MM.1S (cell line): ENCODE data around the gene TMEM219.

Experiments
- DNase-seq: peaks from one replicate; pipeline ENCODE4 v3.0.0-alpha.2; 2015
- H2AFZ ChIP-seq: fragments of 300-600 bp; sonication (generic); 2 replicates; pipeline ENCODE4 v1.6.0; 2016; ENCODE audit warnings: antibody characterized with exemption, low read length
- H3F3A ChIP-seq: fragments of 300-600 bp; sonication (generic); 2 replicates; pipeline ENCODE4 v1.6.1; 2016; ENCODE audit warnings: mild to moderate bottlenecking, antibody characterized with exemption, low read length, moderate library complexity, mixed read lengths; ENCODE audit not compliant: insufficient read depth
- H3K27ac ChIP-seq: fragments of 300-600 bp; sonication (generic); 2 replicates; pipeline ENCODE4 v1.5.1; 2016; ENCODE audit warnings: mild to moderate bottlenecking, low read length
- H3K27me3 ChIP-seq: fragments of 300-600 bp; sonication (generic); replicated peaks from 2 replicates; pipeline ENCODE4 v1.6.0; 2016; ENCODE audit warnings: low read length; ENCODE audit not compliant: insufficient read depth
- H3K36me3 ChIP-seq: fragments of 300-600 bp; sonication (generic); replicated peaks from 2 replicates; pipeline ENCODE4 v1.6.1; 2016; ENCODE audit warnings: mild to moderate bottlenecking, low read length, mixed read lengths; ENCODE audit not compliant: insufficient read depth
- H3K4me1 ChIP-seq: fragments of 300-600 bp; sonication (generic); 2 replicates; pipeline ENCODE4 v1.6.1; 2016; ENCODE audit warnings: low read length, mixed read lengths
- H3K4me2 ChIP-seq: fragments of 300-600 bp; sonication (generic); 2 replicates; pipeline ENCODE4 v1.6.0; 2016; ENCODE audit warnings: low read depth, low read length
- H3K4me3 ChIP-seq: fragments of 300-600 bp; sonication (generic); 2 replicates; pipeline ENCODE4 v1.5.1; 2016; ENCODE audit warnings: low read length, mixed read lengths
- H3K79me2 ChIP-seq: fragments of 300-600 bp; sonication (generic); 2 replicates; pipeline ENCODE4 v1.6.1; 2016; ENCODE audit warnings: mixed run types, low read length, mixed read lengths
- H3K9ac ChIP-seq: fragments of 300-600 bp; sonication (generic); 2 replicates; pipeline ENCODE4 v1.6.1; 2016; ENCODE audit warnings: low read length, mixed read lengths
- H3K9me2 ChIP-seq: fragments of 300-600 bp; sonication (generic); replicated peaks from 2 replicates; pipeline ENCODE4 v1.6.1; 2016; ENCODE audit warnings: mild to moderate bottlenecking, low read length, mixed read lengths; ENCODE audit not compliant: insufficient read depth
- H3K9me3 ChIP-seq: fragments of 300-600 bp; sonication (generic); replicated peaks from 2 replicates; pipeline ENCODE4 v1.6.1; 2016; ENCODE audit warnings: mild to moderate bottlenecking, low read length, mixed read lengths; ENCODE audit not compliant: insufficient read depth
- H4K20me1 ChIP-seq: fragments of 300-600 bp; sonication (generic); 2 replicates; pipeline ENCODE4 v1.6.1; 2016; ENCODE audit warnings: mild to moderate bottlenecking, low read length, moderate library complexity, mixed read lengths; ENCODE audit not compliant: insufficient read depth
- CTCF ChIP-seq: fragments of 300-600 bp; sonication (generic); IDR thresholded peaks from 2 replicates; pipeline ENCODE4 v1.5.1; 2016; ENCODE audit warnings: antibody characterized with exemption, low read length, mixed read lengths
- EZH2 ChIP-seq: fragments of 300-600 bp; sonication (generic); optimal IDR thresholded peaks from 2 replicates; pipeline ENCODE3; 2017; ENCODE audit warnings: low read depth, mild to moderate bottlenecking, antibody characterized with exemption, low read length, mixed read lengths
- EZH2phosphoT487 ChIP-seq: fragments of 300-600 bp; sonication (generic); IDR thresholded peaks from 2 replicates; pipeline ENCODE4 v1.6.1; 2018; ENCODE audit warnings: antibody characterized with exemption, low read length

Gene TMEM219

GRCh38 chr16:29978081-29978480, 16.2 kb downstream of the TMEM219 start:
- H3K79me2 ChIP-seq, result peaks cover 45% of the 10 kb centered on the region
- no peaks in the 10 kb centered on the region for H3K27me3 ChIP-seq
- H3K9me2 ChIP-seq, result no peaks in the 10 kb centered on the region
- H3K4me1 ChIP-seq, result peaks cover 17% of the 10 kb centered on the region
- H3K9ac ChIP-seq, result no peak overlapping the region
- no peaks in the 10 kb centered on the region for H3F3A ChIP-seq
- H3K4me3 ChIP-seq, result no peak overlapping the region
- H3K4me2 ChIP-seq, result no peak overlapping the region
- TF ChIP-seq EZH2phosphoT487, result no peak
- TF ChIP-seq CTCF, result no peak
- TF ChIP-seq EZH2, result no peak
- no peaks in the 10 kb centered on the region for H3K9me3 ChIP-seq
- DNase-seq, result no peak
- H2AFZ ChIP-seq, result no peak overlapping the region
- H3K27ac ChIP-seq, result no peak overlapping the region
- H4K20me1 ChIP-seq, result no peaks in the 10 kb centered on the region
- H3K36me3 ChIP-seq, result peaks cover 2% of the 10 kb centered on the region; the same call in 1 of the 2 replicates

- Histone ChIP-seq H3K4me2 (no peak overlapping the region), H3K36me3 (peaks cover 6% of the 10 kb centered on the region; the same call in 1 of the 2 replicates), H3K4me1 (peaks cover 14% of the 10 kb centered on the region)
Measured at GRCh38 chr16:29978564-29979270, 16.8 kb downstream of the TMEM219 start.

GRCh38 chr16:29982560-29983419, 20.9 kb downstream of the TMEM219 start:
- H3F3A ChIP-seq, result no peaks in the 10 kb centered on the region
- no peaks in the 10 kb centered on the region for H3K4me1 ChIP-seq
- no peak overlapping the region for H3K27ac ChIP-seq
- H3K4me2 ChIP-seq, result no peak overlapping the region
- H2AFZ ChIP-seq, result no peak overlapping the region
- H4K20me1 ChIP-seq, result no peaks in the 10 kb centered on the region
- no peak for DNase-seq
- H3K79me2 ChIP-seq, result peaks cover 4% of the 10 kb centered on the region; the same call in 1 of the 2 replicates
- H3K9me3 ChIP-seq, result no peaks in the 10 kb centered on the region
- no peak overlapping the region for H3K4me3 ChIP-seq
- H3K36me3 ChIP-seq, result peaks cover 10% of the 10 kb centered on the region; the same call in 1 of the 2 replicates
- no peak overlapping the region for H3K9ac ChIP-seq
- no peaks in the 10 kb centered on the region for H3K27me3 ChIP-seq
- no peaks in the 10 kb centered on the region for H3K9me2 ChIP-seq
- no peak for TF ChIP-seq EZH2phosphoT487
- no peak for TF ChIP-seq EZH2
- TF ChIP-seq CTCF, result no peak

More at GRCh38 chr16:29978564-29979270, 16.8 kb downstream of the TMEM219 start:
- H3K79me2 ChIP-seq, result peaks cover 45% of the 10 kb centered on the region
- no peak overlapping the region for H2AFZ ChIP-seq
- no peak overlapping the region for H3K4me3 ChIP-seq
- no peak for TF ChIP-seq CTCF
- no peak for TF ChIP-seq EZH2phosphoT487
- TF ChIP-seq EZH2, result no peak
- H3K9me3 ChIP-seq, result no peaks in the 10 kb centered on the region
- no peaks in the 10 kb centered on the region for H3K9me2 ChIP-seq
- DNase-seq, result no peak
- no peak overlapping the region for H3K27ac ChIP-seq
- H3K9ac ChIP-seq, result no peak overlapping the region
- no peaks in the 10 kb centered on the region for H3K27me3 ChIP-seq
- H4K20me1 ChIP-seq, result no peaks in the 10 kb centered on the region
- no peaks in the 10 kb centered on the region for H3F3A ChIP-seq
